H9 (cell line): ENCODE data around the gene HIBCH. TPM values are rescaled to one million over a fixed set of nuclear protein-coding genes. Genes with fewer than 3 reads are reported as not detected.

ENCODE experiments used
- DNase-seq: peaks from one replicate; pipeline ENCODE4 v3.0.0-alpha.2; 2017
- H2AFZ ChIP-seq: one replicate; pipeline ENCODE4 v1.6.1; 2013; ENCODE audit warnings: mild to moderate bottlenecking, low read length, control low read depth, moderate library complexity
- H2AK5ac ChIP-seq: 2 replicates; pipeline ENCODE4 v1.6.1; 2013; ENCODE audit warnings: low read length, control low read depth, mixed read lengths; ENCODE audit not compliant: insufficient read length
- H2BK120ac ChIP-seq: one replicate; pipeline ENCODE4 v1.6.1; 2013; ENCODE audit warnings: low read depth, mild to moderate bottlenecking, low read length, control low read depth, inconsistent platforms; ENCODE audit not compliant: poor library complexity, severe bottlenecking
- H2BK12ac ChIP-seq: 2 replicates; pipeline ENCODE4 v1.6.1; 2013; ENCODE audit warnings: low read length, control low read depth, mixed read lengths, low read depth; ENCODE audit not compliant: insufficient read length
- H2BK15ac ChIP-seq: 2 replicates; pipeline ENCODE4 v1.6.1; 2013; ENCODE audit warnings: low read depth, low read length, control low read depth
- H2BK20ac ChIP-seq: one replicate; pipeline ENCODE4 v1.6.1; 2013; ENCODE audit warnings: low read depth, mild to moderate bottlenecking, low read length, control low read depth, inconsistent platforms; ENCODE audit not compliant: poor library complexity, severe bottlenecking
- H2BK5ac ChIP-seq: 2 replicates; pipeline ENCODE4 v1.6.1; 2013; ENCODE audit warnings: low read length, control low read depth, mixed read lengths; ENCODE audit not compliant: insufficient read length
- H3K14ac ChIP-seq: 2 replicates; pipeline ENCODE4 v1.6.1; 2013; ENCODE audit warnings: low read length, control low read depth; ENCODE audit not compliant: insufficient read depth
- H3K18ac ChIP-seq: 2 replicates; pipeline ENCODE4 v1.6.1; 2013; ENCODE audit warnings: low read depth, mild to moderate bottlenecking, mixed read lengths, low read length, control low read depth; ENCODE audit not compliant: insufficient read length
- H3K23ac ChIP-seq: 2 replicates; pipeline ENCODE4 v1.6.1; 2013; ENCODE audit warnings: low read length, control low read depth, mixed read lengths, low read depth; ENCODE audit not compliant: insufficient read length
- H3K23me2 ChIP-seq: 2 replicates; pipeline ENCODE4 v1.6.1; 2013; ENCODE audit warnings: low read depth, mild to moderate bottlenecking, mixed read lengths, low read length, control low read depth; ENCODE audit not compliant: insufficient read length, poor library complexity, severe bottlenecking
- H3K27ac ChIP-seq: 2 replicates; pipeline ENCODE4 v1.5.1; 2013; ENCODE audit warnings: low read length, control low read depth, mixed read lengths, low read depth; ENCODE audit not compliant: insufficient read length
- H3K27me3 ChIP-seq: 2 replicates; pipeline ENCODE4 v1.6.1; 2013; ENCODE audit warnings: low read length, control low read depth, inconsistent platforms; ENCODE audit not compliant: insufficient read depth
- H3K4ac ChIP-seq: 2 replicates; pipeline ENCODE4 v1.6.1; 2013; ENCODE audit warnings: low read depth, mild to moderate bottlenecking, control low read depth, inconsistent platforms, low read length, moderate library complexity
- H3K4me1 ChIP-seq: 2 replicates; pipeline ENCODE4 v1.6.1; 2013; ENCODE audit warnings: low read length, control low read depth, inconsistent platforms; ENCODE audit not compliant: insufficient read depth
- H3K4me2 ChIP-seq: 2 replicates; pipeline ENCODE4 v1.6.1; 2013; ENCODE audit warnings: low read length, control low read depth, mixed read lengths; ENCODE audit not compliant: insufficient read length, insufficient read depth
- H3K56ac ChIP-seq: 2 replicates; pipeline ENCODE4 v1.6.1; 2013; ENCODE audit warnings: low read depth, mild to moderate bottlenecking, mixed read lengths, low read length, control low read depth; ENCODE audit not compliant: insufficient read length
- H3K79me1 ChIP-seq: 2 replicates; pipeline ENCODE4 v1.6.1; 2013; ENCODE audit warnings: low read depth, mild to moderate bottlenecking, moderate library complexity, low read length, control low read depth, inconsistent platforms; ENCODE audit not compliant: insufficient read depth, poor library complexity, severe bottlenecking
- H3K79me2 ChIP-seq: 2 replicates; pipeline ENCODE4 v1.6.1; 2013; ENCODE audit warnings: low read length, control low read depth, inconsistent platforms; ENCODE audit not compliant: insufficient read depth
- H3K9ac ChIP-seq: 2 replicates; pipeline ENCODE4 v1.6.1; 2013; ENCODE audit warnings: low read length, control low read depth, mixed read lengths; ENCODE audit not compliant: insufficient read length; ENCODE audit errors: extremely low read depth
- H3K9me3 ChIP-seq: one replicate; pipeline ENCODE4 v1.6.1; 2013; ENCODE audit warnings: low read depth, low read length, inconsistent platforms; ENCODE audit not compliant: control insufficient read depth
- H3T11ph ChIP-seq: one replicate; pipeline ENCODE4 v1.6.1; 2013; ENCODE audit warnings: mild to moderate bottlenecking, low read length, control low read depth, inconsistent platforms
- H4K20me1 ChIP-seq: one replicate; pipeline ENCODE4 v1.6.1; 2013; ENCODE audit not compliant: control insufficient read depth, insufficient read length, insufficient read depth
- H4K5ac ChIP-seq: 2 replicates; pipeline ENCODE4 v1.6.1; 2013; ENCODE audit warnings: low read depth, mild to moderate bottlenecking, mixed read lengths, low read length, control low read depth; ENCODE audit not compliant: insufficient read length
- H4K8ac ChIP-seq: replicated peaks from 2 replicates; pipeline ENCODE4 v1.6.1; 2013; ENCODE audit warnings: low read length, control low read depth, mixed read lengths, low read depth; ENCODE audit not compliant: insufficient read length
- H4K91ac ChIP-seq: 2 replicates; pipeline ENCODE4 v1.6.1; 2013; ENCODE audit warnings: low read depth, mild to moderate bottlenecking, moderate library complexity, mixed read lengths, low read length, control low read depth; ENCODE audit not compliant: insufficient read length
- H3K27ac Mint-ChIP-seq, 3 experiments: 2 replicates in 2 of 3; 3 replicates in 1 of 3; pipeline ENCODE4 v1.8.0; 2020 to 2021; ENCODE audit warnings: mixed read lengths in 3 of 3, mild to moderate bottlenecking in 1 of 3, moderate library complexity in 1 of 3
- H3K27me3 Mint-ChIP-seq: 2 replicates; pipeline ENCODE4 v1.8.0; 2021; ENCODE audit warnings: low read depth, mild to moderate bottlenecking, moderate library complexity, mixed read lengths
- H3K36me3 Mint-ChIP-seq, 3 experiments: 2 replicates in 2 of 3; 3 replicates in 1 of 3; pipeline ENCODE4 v1.8.0; 2020 to 2021; ENCODE audit warnings: low read depth in 3 of 3, mixed read lengths in 3 of 3; ENCODE audit not compliant: insufficient read depth in 1 of 3
- H3K4me1 Mint-ChIP-seq, 2 experiments: 2 replicates each; pipeline ENCODE4 v1.8.0; 2020; ENCODE audit warnings: mixed read lengths in 2 of 2
- H3K4me3 Mint-ChIP-seq, 2 experiments: 2 replicates in 1 of 2; 3 replicates in 1 of 2; pipeline ENCODE4 v1.8.0; 2020 to 2021; ENCODE audit warnings: mild to moderate bottlenecking in 2 of 2, mixed read lengths in 2 of 2, moderate library complexity in 1 of 2
- H3K9me3 Mint-ChIP-seq, 2 experiments: 2 replicates in 1 of 2; 3 replicates in 1 of 2; pipeline ENCODE4 v1.8.0; 2020; ENCODE audit warnings: mild to moderate bottlenecking in 2 of 2, mixed read lengths in 2 of 2, moderate library complexity in 1 of 2
- WGBS: extraction: QIAGEN DNeasy Blood & Tissue Kit; methylation state at CpG from one replicate; pipeline ENCODE4 v1.1.7; 2013; ENCODE audit warnings: missing lambda C conversion rate, low lambda C conversion rate, mixed read lengths; ENCODE audit not compliant: insufficient read length; ENCODE audit errors: extremely low coverage; 5-methylcytosine and 5-hydroxymethylcytosine counted together
- total RNA-seq: library from RNA; stranded (reverse); gene quantifications from 2 replicates; pipeline ENCODE4 v1.2.1, GENCODE V29; 2021
- TF ChIP-seq, protein P1 (sequence below): fragments of 200-600 bp; sonication (generic); conservative IDR thresholded peaks from 3 replicates; pipeline ENCODE4 v1.8.0; 2021; ENCODE audit warnings: antibody characterized with exemption, mild to moderate bottlenecking

The HIBCH gene
- total RNA-seq, 1 experiment from 2014 or later = 28.0 TPM

DNA sequence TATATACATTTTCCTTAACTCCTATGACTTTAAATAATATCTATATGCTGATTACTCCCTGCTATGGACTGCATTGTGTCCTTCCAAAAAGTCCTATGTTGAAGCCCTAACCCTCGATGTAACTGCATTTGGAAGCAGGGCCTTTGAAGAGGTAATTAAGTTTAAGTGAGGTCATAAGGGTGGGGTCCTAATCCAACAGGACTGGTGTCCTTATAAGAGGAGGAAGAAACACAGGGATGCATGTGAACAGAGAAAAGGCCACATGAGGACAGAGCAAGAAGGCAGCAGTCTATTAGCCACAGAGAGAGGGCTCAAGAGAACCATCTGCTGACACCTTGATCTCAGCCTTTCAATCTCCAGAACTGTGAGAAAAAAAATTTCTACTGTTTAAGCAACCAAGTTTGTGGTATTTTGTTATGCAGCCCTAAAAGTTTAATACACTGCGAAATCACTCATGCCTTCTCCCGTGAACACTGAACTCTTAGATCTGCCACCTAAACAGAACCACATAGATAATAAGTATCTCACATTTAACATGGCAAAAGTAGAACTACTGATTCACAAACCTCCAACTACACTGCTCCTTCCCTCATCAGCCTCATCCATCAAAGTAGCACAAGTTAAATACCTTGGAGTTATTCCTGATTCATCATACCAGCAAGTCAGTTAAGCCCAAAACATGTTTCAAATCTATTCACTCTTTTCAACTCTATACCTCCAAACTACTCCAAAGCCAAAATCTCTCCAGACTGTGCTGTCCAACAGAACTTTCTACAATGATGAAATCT is 65.4 kb downstream of the HIBCH start:
- Histone ChIP-seq H3T11ph (no peak overlapping the region), H2BK120ac (no peak overlapping the region), H2AFZ (no peak overlapping the region), H2BK12ac (no peak overlapping the region), H3K14ac (no peak overlapping the region), H2AK5ac (no peak overlapping the region), H3K9ac (no peak overlapping the region), H3K56ac (no peak overlapping the region), H2BK20ac (no peak overlapping the region), H3K18ac (no peak overlapping the region), H3K27ac (no peak overlapping the region), H3K4me1 (no peaks in the 10 kb centered on the region), H4K5ac (no peak overlapping the region), H4K20me1 (no peaks in the 10 kb centered on the region), H3K23ac (no peak overlapping the region), H3K4ac (no peak overlapping the region), H4K91ac (no peak overlapping the region), H3K79me2 (no peaks in the 10 kb centered on the region), H3K4me2 (no peak overlapping the region), H3K9me3 (no peaks in the 10 kb centered on the region), H2BK5ac (no peak overlapping the region), H3K27me3 (no peaks in the 10 kb centered on the region), H4K8ac (no peak overlapping the region), H3K23me2 (no peaks in the 10 kb centered on the region), H2BK15ac (no peak overlapping the region), H3K79me1 (no peaks in the 10 kb centered on the region)
- Mint-ChIP-seq H3K9me3 (no peaks in the 10 kb centered on the region), H3K27ac (no peak overlapping the region), H3K4me1 (no peaks in the 10 kb centered on the region), H3K27me3 (no peaks in the 10 kb centered on the region), H3K4me3 (no peak overlapping the region), H3K36me3 (peaks cover 15 to 26% (median 17%) of the 10 kb centered on the region in 3 experiments; a peak in 6 of 7 replicates)
- TF ChIP-seq, protein P1, sequence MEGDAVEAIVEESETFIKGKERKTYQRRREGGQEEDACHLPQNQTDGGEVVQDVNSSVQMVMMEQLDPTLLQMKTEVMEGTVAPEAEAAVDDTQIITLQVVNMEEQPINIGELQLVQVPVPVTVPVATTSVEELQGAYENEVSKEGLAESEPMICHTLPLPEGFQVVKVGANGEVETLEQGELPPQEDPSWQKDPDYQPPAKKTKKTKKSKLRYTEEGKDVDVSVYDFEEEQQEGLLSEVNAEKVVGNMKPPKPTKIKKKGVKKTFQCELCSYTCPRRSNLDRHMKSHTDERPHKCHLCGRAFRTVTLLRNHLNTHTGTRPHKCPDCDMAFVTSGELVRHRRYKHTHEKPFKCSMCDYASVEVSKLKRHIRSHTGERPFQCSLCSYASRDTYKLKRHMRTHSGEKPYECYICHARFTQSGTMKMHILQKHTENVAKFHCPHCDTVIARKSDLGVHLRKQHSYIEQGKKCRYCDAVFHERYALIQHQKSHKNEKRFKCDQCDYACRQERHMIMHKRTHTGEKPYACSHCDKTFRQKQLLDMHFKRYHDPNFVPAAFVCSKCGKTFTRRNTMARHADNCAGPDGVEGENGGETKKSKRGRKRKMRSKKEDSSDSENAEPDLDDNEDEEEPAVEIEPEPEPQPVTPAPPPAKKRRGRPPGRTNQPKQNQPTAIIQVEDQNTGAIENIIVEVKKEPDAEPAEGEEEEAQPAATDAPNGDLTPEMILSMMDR = no peak
- WGBS = no CpG with 5 or more reads among the region's 3 CpGs
- no peak for DNase-seq
